ENCODE measurements around the gene ADAMTSL1.

Gene ADAMTSL1

GRCh38 chr9:18893046-18893445 lies 419.1 kb downstream of the ADAMTSL1 start:
- TF ChIP-seq, protein P1, sequence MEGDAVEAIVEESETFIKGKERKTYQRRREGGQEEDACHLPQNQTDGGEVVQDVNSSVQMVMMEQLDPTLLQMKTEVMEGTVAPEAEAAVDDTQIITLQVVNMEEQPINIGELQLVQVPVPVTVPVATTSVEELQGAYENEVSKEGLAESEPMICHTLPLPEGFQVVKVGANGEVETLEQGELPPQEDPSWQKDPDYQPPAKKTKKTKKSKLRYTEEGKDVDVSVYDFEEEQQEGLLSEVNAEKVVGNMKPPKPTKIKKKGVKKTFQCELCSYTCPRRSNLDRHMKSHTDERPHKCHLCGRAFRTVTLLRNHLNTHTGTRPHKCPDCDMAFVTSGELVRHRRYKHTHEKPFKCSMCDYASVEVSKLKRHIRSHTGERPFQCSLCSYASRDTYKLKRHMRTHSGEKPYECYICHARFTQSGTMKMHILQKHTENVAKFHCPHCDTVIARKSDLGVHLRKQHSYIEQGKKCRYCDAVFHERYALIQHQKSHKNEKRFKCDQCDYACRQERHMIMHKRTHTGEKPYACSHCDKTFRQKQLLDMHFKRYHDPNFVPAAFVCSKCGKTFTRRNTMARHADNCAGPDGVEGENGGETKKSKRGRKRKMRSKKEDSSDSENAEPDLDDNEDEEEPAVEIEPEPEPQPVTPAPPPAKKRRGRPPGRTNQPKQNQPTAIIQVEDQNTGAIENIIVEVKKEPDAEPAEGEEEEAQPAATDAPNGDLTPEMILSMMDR (conservative IDR thresholded peaks at IDR 0.05) = no peak
- H3K27ac ChIP-seq = no peak overlapping the region

GRCh38 chr9:18893491-18893890 lies 419.5 kb downstream of the ADAMTSL1 start:
- H3K27ac ChIP-seq = no peak overlapping the region
- TF ChIP-seq, protein P1 (conservative IDR thresholded peaks at IDR 0.05) = no peak

GRCh38 chr9:18896004-18896403 lies 422.1 kb downstream of the ADAMTSL1 start:
- H3K27ac ChIP-seq = no peak overlapping the region
- TF ChIP-seq, protein P1 (conservative IDR thresholded peaks at IDR 0.05) = no peak

- TF ChIP-seq, protein P1 (conservative IDR thresholded peaks at IDR 0.05) = no peak
- no peak overlapping the region for H3K27ac ChIP-seq
Observed at GRCh38 chr9:18896531-18897179, 422.7 kb downstream of the ADAMTSL1 start.

DNA sequence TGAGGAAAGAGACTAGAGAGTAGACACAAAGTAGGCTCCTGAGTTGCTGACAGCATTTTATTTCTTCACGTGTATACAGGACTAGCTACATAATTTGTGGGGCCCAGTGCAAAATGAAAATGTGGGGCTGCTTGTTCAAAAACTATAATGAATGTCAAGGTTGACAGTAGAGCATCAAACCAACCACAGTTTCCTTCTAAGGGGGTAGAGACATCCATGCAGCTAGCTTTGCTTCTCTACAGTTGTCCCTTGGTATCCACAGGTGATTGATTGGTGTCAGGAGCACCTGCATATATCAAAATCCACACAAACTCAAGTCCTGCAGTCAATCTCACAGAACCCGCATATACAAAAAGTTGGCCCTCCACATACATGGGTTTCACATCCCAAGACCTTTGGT lies 429.5 kb downstream of the ADAMTSL1 start:
- TF ChIP-seq, protein P1 (conservative IDR thresholded peaks at IDR 0.05) = no peak
- H3K27ac ChIP-seq = no peak overlapping the region

GRCh38 chr9:18905028-18905882 lies 431.3 kb downstream of the ADAMTSL1 start:
- TF ChIP-seq, protein P1 (conservative IDR thresholded peaks at IDR 0.05) = no peak

DNA sequence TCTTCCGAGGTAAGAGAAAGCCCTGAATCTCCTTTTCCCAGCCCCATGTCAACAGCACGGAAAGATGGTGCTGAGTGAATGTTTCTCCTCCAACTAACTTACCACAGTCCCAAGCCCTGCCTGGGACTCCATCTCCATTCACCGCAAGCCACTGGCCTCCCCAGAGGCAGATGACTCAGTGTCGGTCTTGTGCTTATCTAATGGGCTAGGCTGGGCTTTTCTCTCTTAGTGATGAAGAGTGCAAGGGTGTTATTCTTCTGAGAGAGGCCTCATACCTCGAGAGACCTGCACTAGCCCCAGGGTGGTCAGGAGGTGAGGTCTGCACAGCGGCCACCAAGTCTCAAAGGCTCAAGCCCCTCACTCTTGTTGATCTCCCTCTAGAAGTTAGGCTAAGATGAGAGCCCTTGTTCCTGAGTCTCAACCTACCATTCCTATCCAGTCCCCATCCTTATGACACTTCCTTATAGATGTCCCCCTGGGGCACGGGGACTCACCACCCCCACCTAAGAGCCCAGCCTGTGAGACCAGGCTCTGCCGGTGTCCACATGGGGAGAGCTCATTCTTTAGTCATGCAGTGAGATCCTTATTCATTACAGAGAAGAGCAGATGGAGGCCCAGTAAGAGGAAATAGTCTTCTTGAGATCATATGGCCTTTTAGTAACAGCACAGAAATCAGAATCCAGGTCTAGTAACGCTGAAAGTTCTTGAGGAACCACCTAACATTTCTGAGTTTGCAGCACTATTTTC lies 432.1 kb downstream of the ADAMTSL1 start:
- H3K27ac ChIP-seq = no peak overlapping the region
- TF ChIP-seq, protein P1 (conservative IDR thresholded peaks at IDR 0.05) = no peak

More at GRCh38 chr9:18905028-18905882, 431.3 kb downstream of the ADAMTSL1 start:
- H3K27ac ChIP-seq = no peak overlapping the region
